ENCODE measurements around the gene CGRRF1.

GRCh38 chr14:54529811-54530210 lies 20.1 kb downstream of the CGRRF1 start:
- TF ChIP-seq REST (IDR thresholded peaks at IDR 0.05; ENCODE audit: insufficient read depth in 1 of 2, low read depth in 2 of 2, low read length in 2 of 2) (no peak), POLR2AphosphoS5 (IDR thresholded peaks at IDR 0.05; ENCODE audit: low read depth, low read length) (no peak), TAF1 (IDR thresholded peaks at IDR 0.05; ENCODE audit: borderline replicate concordance, insufficient read depth, low read length) (no peak), SIN3A (IDR thresholded peaks at IDR 0.05; ENCODE audit: borderline replicate concordance, insufficient read depth, low read length) (no peak), FOXP2 (optimal IDR thresholded peaks at IDR 0.05; ENCODE audit: borderline replicate concordance, extremely low read depth, extremely low read length, insufficient read depth) (no peak)

All from PFSK-1 (cell line).